Activated CD8-positive, alpha-beta T cell treated with anti-CD3 and anti-CD28 coated beads for 36 hours (primary cell): ENCODE measurements around the gene ST3GAL2. TPM values are rescaled to one million over a fixed set of nuclear protein-coding genes. Genes with fewer than 3 reads are reported as not detected.
A peak's percentile ranks its signal among the peaks of the same experiment; 100 is the strongest.

ENCODE experiments used
- ATAC-seq: fragments of 200-7000 bp; cut with Tn5 transposase; one replicate; pipeline ENCODE4 v1.10.0; 2021; ENCODE audit warnings: mild to moderate bottlenecking, moderate library complexity
- CTCF ChIA-PET: fragments of 350-600 bp; sonication (Branson Sonifier 250); formaldehyde crosslinking; loops from one replicate; lab custom pipeline; 2021; ENCODE audit warnings: antibody characterized with exemption; lab: Charles Lee
- POLR2A ChIA-PET: fragments of 350-600 bp; sonication (Branson Sonifier 250); formaldehyde crosslinking; loops from one replicate; lab custom pipeline; 2021; ENCODE audit warnings: antibody characterized with exemption; lab: Charles Lee
- DNase-seq: peaks from one replicate; pipeline ENCODE4 v3.0.0-alpha.2; 2020
- H3K27ac Mint-ChIP-seq: one replicate; pipeline ENCODE4 v1.8.0; 2021; ENCODE audit warnings: mild to moderate bottlenecking, mixed read lengths
- H3K27me3 Mint-ChIP-seq: one replicate; pipeline ENCODE4 v1.8.0; 2021; ENCODE audit warnings: mixed read lengths
- H3K36me3 Mint-ChIP-seq: one replicate; pipeline ENCODE4 v1.8.0; 2021; ENCODE audit warnings: low read depth, mixed read lengths
- H3K4me1 Mint-ChIP-seq: one replicate; pipeline ENCODE4 v1.8.0; 2021; ENCODE audit warnings: low read depth, mixed read lengths
- H3K4me3 Mint-ChIP-seq: one replicate; pipeline ENCODE4 v1.8.0; 2021; ENCODE audit warnings: mild to moderate bottlenecking, moderate library complexity, mixed read lengths
- H3K9me3 Mint-ChIP-seq: one replicate; pipeline ENCODE4 v1.8.0; 2021; ENCODE audit warnings: mixed read lengths
- intact Hi-C: fragments of 100-400 bp; cut with micrococcal nuclease; formaldehyde crosslinking; loops from one replicate; pipeline ENCODE4 v1.10.0; 2022
- total RNA-seq, 2 experiments: library from RNA; stranded (reverse); gene quantifications; one replicate each; pipeline ENCODE4 v1.2.3, GENCODE V29; 2021
- TF ChIP-seq, protein P1 (sequence below): fragments of 200-600 bp; IDR thresholded peaks from one replicate; pipeline ENCODE4 v1.8.0; 2022; ENCODE audit warnings: antibody characterized with exemption, mild to moderate bottlenecking

The ST3GAL2 gene
- total RNA-seq, 2 experiments from 2014 or later = 13.2 to 19.0 TPM

DNA sequence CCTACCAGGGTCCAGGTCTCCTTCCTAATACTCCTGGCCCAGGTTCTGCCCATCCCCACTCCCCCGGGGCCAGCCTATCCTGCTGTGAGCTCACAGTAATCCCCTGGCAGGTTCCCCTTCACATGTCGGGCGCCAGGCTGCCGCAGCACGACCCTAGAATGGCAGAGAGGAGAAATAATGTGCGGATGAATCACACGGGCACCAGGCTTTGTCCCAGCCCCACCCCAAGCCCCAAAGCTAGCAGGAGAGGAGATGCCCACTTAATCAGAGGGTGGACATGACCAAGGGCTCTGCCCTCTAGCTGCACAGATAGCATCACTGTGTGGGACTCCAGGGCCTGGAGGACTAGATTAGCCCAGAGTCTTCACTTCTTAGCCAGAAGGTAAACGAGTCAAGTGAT, 39.5 kb downstream of the ST3GAL2 start:
- ChIA-PET POLR2A (interaction anchor here (1.4 to 2.0 kb wide), 2 partner anchors 18 to 124 kb away, joined by 3 to 8 read pairs; partner anchors contain the start of gene COG4), CTCF (interaction anchor here (1.1 to 1.7 kb wide), 2 partner anchors 9 to 55 kb away, joined by 3 to 4 read pairs; partner anchors contain the start of gene FCSK)
- H3K27me3 Mint-ChIP-seq = no peaks in the 10 kb centered on the region
- DNase-seq (no peak), ATAC-seq (no peak)
- peaks cover 7% of the 10 kb centered on the region for H3K36me3 Mint-ChIP-seq
- peaks cover 26% of the 10 kb centered on the region for H3K4me1 Mint-ChIP-seq
- H3K9me3 Mint-ChIP-seq = no peaks in the 10 kb centered on the region
- no peak overlapping the region for H3K4me3 Mint-ChIP-seq
- H3K27ac Mint-ChIP-seq = no peak overlapping the region
- TF ChIP-seq, protein P1, sequence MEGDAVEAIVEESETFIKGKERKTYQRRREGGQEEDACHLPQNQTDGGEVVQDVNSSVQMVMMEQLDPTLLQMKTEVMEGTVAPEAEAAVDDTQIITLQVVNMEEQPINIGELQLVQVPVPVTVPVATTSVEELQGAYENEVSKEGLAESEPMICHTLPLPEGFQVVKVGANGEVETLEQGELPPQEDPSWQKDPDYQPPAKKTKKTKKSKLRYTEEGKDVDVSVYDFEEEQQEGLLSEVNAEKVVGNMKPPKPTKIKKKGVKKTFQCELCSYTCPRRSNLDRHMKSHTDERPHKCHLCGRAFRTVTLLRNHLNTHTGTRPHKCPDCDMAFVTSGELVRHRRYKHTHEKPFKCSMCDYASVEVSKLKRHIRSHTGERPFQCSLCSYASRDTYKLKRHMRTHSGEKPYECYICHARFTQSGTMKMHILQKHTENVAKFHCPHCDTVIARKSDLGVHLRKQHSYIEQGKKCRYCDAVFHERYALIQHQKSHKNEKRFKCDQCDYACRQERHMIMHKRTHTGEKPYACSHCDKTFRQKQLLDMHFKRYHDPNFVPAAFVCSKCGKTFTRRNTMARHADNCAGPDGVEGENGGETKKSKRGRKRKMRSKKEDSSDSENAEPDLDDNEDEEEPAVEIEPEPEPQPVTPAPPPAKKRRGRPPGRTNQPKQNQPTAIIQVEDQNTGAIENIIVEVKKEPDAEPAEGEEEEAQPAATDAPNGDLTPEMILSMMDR = no peak
- intact Hi-C loops = no loop called here

DNA sequence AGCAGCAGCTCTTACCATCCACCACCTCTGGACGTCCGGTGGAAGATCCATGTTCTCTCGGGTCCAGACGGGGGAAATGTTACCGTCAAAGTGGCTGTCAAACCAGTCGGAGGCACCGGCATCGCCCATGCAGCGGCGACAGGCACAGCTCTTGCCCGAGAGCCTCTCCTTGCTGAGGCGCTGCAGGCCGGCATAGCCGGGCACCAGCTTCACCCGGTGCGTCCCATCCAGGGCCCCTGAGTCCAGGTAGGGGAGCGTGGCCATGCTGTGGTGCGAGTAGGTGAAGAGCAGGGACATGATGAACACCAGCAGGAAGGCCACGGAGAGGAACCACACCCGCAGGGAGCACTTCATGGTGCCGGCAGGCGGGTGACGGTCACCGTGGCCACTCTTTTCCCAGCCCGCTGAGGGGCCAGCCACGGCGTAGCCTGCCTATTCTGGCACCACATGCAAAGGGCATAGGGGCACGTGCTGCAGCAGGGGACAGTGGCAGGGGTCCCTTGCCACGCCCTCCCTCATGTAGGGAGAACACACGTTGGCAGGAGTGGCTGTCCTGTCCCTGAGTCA, 40.6 kb downstream of the ST3GAL2 start:
- H3K9me3 Mint-ChIP-seq = no peaks in the 10 kb centered on the region
- H3K4me1 Mint-ChIP-seq = peaks cover 18% of the 10 kb centered on the region
- H3K4me3 Mint-ChIP-seq = no peak overlapping the region
- ATAC-seq (no peak), DNase-seq (no peak)
- ChIA-PET POLR2A (interaction anchor here (1.5 kb wide), 1 partner anchor 17 kb away, joined by 4 read pairs; no protein-coding TSS in a partner anchor), CTCF (interaction anchor here (1.7 kb wide), 1 partner anchor 10 kb away, joined by 4 read pairs; no protein-coding TSS in a partner anchor)
- no peaks in the 10 kb centered on the region for H3K27me3 Mint-ChIP-seq
- peaks cover 4% of the 10 kb centered on the region for H3K36me3 Mint-ChIP-seq
- TF ChIP-seq, protein P1 = no peak
- intact Hi-C loops = no loop called here
- no peak overlapping the region for H3K27ac Mint-ChIP-seq

DNA sequence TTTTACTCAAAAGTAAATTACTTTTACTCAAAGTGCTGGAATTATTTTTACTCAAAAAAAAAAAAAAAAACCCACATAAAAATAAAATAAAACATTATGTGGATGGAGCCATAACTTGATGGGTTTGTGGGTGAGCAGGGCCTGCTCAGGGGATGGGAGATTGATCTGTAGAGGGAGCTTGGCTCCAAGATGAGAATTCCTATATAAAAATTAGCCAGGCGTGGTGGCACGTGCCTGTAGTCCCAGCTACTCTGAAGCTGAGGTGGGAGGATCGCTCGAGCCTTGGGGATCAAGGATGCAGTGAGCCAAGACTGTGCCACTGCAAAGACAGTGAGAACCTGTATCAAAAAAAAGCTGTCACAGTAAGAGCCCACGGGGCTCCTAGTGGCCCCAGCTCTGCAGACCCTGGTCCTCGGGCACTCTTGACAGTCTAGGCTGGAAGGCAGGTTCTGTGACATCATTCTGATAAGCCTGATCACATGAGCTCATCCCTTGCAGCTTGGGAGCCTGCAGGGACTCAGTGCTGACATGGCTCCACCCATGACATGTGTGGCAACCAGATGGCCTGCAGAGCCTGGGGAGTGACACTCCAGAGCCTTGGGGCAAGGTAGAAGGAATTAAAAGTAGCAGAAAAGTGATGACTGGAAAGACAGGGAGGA, 42.5 kb downstream of the ST3GAL2 start:
- TF ChIP-seq, protein P1 = no peak
- Mint-ChIP-seq H3K27me3 (no peaks in the 10 kb centered on the region), H3K4me3 (no peak overlapping the region), H3K27ac (no peak overlapping the region), H3K4me1 (peaks cover 10% of the 10 kb centered on the region), H3K9me3 (no peaks in the 10 kb centered on the region), H3K36me3 (no peaks in the 10 kb centered on the region)
- no peak for ATAC-seq
- ChIA-PET POLR2A (interaction anchor here (1.0 to 1.5 kb wide), 2 partner anchors 15 to 17 kb away, joined by 3 to 4 read pairs; no protein-coding TSS in a partner anchor), CTCF (no interaction called here)
- DNase-seq = no peak
- intact Hi-C loops = no loop called here

DNA sequence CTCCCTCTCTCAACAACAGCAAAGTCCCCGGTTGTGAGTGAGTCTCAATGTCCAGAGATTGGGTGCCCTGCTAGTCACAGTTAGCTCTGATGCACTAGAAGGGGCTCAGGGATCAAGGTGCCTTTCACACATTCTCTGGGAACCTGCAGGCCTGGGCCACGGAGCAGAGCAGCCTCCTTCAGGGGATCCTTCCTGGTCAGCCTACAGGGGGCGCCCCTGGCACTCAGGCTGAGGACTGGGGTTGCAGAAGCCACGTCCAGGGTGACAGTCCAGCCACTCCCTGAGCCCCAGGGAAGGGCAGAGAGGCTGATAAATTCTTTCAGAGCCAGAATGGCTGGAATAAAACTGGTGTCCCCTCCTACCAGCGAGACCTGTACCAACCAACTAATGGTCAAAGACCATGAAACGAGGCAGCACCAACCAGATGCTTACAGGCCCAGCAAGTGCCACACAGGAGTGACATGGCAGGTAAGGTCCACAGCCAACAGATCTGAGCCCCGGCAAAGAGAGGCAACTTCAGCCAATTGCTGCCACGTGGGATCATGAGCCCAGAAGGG, 43.5 kb downstream of the ST3GAL2 start:
- Mint-ChIP-seq H3K27me3 (no peaks in the 10 kb centered on the region), H3K9me3 (no peaks in the 10 kb centered on the region), H3K4me3 (no peak overlapping the region), H3K36me3 (no peaks in the 10 kb centered on the region), H3K4me1 (peaks cover 4% of the 10 kb centered on the region), H3K27ac (no peak overlapping the region)
- CTCF ChIA-PET = interaction anchor here (0.6 to 2.2 kb wide), 13 partner anchors 8 to 127 kb away, joined by 3 to 12 read pairs (median 5); partner anchors contain the start of gene FCSK
- ATAC-seq (peak; percentile 93), DNase-seq (peak; percentile 73)
- TF ChIP-seq, protein P1 = peak; percentile 85
- POLR2A ChIA-PET = interaction anchor here (5.2 kb wide), 1 partner anchor 15 kb away, joined by 34 read pairs; no protein-coding TSS in a partner anchor
- intact Hi-C loops = no loop called here
